Parathyroid adenoma (tissue), 2 donors: Measurements from ENCODE around the gene NWD2.
A peak's percentile ranks its signal among the peaks of the same experiment; 100 is the strongest.

Source experiments
- H2AFZ ChIP-seq: fragments of 300-600 bp; sonication (generic); one replicate; pipeline ENCODE4 v1.7.0; 2017; ENCODE audit warnings: antibody characterized with exemption, mild to moderate bottlenecking
- H3K27ac ChIP-seq: fragments of 300-600 bp; sonication (generic); one replicate; pipeline ENCODE4 v1.7.0; 2017
- H3K27me3 ChIP-seq: fragments of 300-600 bp; sonication (generic); one replicate; pipeline ENCODE4 v1.7.0; 2017; ENCODE audit warnings: low read length; ENCODE audit not compliant: control insufficient read depth, insufficient read depth
- H3K36me3 ChIP-seq: fragments of 300-600 bp; sonication (generic); one replicate; pipeline ENCODE4 v1.7.0; 2017; ENCODE audit warnings: low read length; ENCODE audit not compliant: control insufficient read depth, insufficient read depth
- H3K4me1 ChIP-seq: fragments of 300-600 bp; sonication (generic); one replicate; pipeline ENCODE4 v1.7.0; 2017; ENCODE audit warnings: control low read depth
- H3K4me2 ChIP-seq: fragments of 300-600 bp; sonication (generic); one replicate; pipeline ENCODE4 v1.7.0; 2017; ENCODE audit warnings: low read length
- H3K4me3 ChIP-seq: fragments of 300-600 bp; sonication (generic); one replicate; pipeline ENCODE4 v1.7.0; 2017; ENCODE audit warnings: low read depth, low read length
- H3K79me2 ChIP-seq: fragments of 300-600 bp; sonication (generic); one replicate; pipeline ENCODE4 v1.7.0; 2017; ENCODE audit warnings: control low read depth
- H3K9ac ChIP-seq: fragments of 300-600 bp; sonication (generic); one replicate; pipeline ENCODE4 v1.7.0; 2017; ENCODE audit warnings: mild to moderate bottlenecking
- H3K9me3 ChIP-seq: fragments of 300-600 bp; sonication (generic); one replicate; pipeline ENCODE4 v1.7.0; 2017; ENCODE audit warnings: low read length; ENCODE audit not compliant: control insufficient read depth
- TF ChIP-seq, protein P1 (sequence below): fragments of 300-600 bp; sonication (generic); IDR thresholded peaks from one replicate; pipeline ENCODE4 v1.7.0; 2017; ENCODE audit warnings: antibody characterized with exemption, mild to moderate bottlenecking
- donor health status: primary hyperparathyroidism.

Gene NWD2

GRCh38 chr4:37381040-37381668 is 136.6 kb downstream of the NWD2 start:
- TF ChIP-seq, protein P1, sequence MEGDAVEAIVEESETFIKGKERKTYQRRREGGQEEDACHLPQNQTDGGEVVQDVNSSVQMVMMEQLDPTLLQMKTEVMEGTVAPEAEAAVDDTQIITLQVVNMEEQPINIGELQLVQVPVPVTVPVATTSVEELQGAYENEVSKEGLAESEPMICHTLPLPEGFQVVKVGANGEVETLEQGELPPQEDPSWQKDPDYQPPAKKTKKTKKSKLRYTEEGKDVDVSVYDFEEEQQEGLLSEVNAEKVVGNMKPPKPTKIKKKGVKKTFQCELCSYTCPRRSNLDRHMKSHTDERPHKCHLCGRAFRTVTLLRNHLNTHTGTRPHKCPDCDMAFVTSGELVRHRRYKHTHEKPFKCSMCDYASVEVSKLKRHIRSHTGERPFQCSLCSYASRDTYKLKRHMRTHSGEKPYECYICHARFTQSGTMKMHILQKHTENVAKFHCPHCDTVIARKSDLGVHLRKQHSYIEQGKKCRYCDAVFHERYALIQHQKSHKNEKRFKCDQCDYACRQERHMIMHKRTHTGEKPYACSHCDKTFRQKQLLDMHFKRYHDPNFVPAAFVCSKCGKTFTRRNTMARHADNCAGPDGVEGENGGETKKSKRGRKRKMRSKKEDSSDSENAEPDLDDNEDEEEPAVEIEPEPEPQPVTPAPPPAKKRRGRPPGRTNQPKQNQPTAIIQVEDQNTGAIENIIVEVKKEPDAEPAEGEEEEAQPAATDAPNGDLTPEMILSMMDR: no peak
- Histone ChIP-seq H3K9ac (no peak overlapping the region), H3K4me2 (no peak overlapping the region), H3K4me1 (no peaks in the 10 kb centered on the region), H3K27ac (no peak overlapping the region), H3K36me3 (no peaks in the 10 kb centered on the region), H3K4me3 (no peak overlapping the region), H3K27me3 (no peaks in the 10 kb centered on the region), H2AFZ (no peak overlapping the region), H3K79me2 (no peaks in the 10 kb centered on the region), H3K9me3 (no peaks in the 10 kb centered on the region)

DNA sequence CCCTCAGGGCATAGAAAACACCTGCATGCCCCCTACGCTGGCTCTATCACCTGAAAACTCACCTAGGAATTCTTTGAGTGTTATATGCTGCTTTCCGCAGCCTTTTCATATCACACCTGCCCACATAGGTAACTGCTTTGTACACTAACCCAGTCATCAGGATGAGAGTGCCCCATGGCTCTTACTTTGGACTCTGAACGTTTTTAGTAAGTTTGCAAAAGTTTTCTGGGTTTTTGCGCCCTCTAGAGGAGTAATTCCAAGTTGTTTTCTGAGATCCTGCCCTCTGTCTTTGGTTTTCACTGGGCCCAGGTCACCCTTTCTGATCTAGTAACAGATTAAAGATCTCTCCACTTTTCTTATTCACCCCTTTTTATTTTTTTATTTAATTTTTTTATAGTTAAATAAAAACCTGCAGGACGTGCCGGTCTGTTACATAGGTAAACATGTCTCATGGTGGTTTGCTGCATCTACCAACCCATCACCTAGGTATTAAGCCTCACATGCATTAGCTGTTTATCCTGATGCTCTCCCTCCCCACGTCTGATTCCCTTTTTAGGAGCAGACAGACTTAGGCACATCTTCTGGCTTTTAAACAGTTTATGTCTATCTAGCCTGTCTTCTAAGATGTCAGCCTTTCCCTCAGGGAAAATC is 139.2 kb downstream of the NWD2 start:
- H3K36me3 ChIP-seq: no peaks in the 10 kb centered on the region
- no peak overlapping the region for H3K4me3 ChIP-seq
- no peak overlapping the region for H2AFZ ChIP-seq
- no peaks in the 10 kb centered on the region for H3K79me2 ChIP-seq
- no peak overlapping the region for H3K9ac ChIP-seq
- no peaks in the 10 kb centered on the region for H3K9me3 ChIP-seq
- TF ChIP-seq, protein P1: peak; percentile 11
- H3K27me3 ChIP-seq: no peaks in the 10 kb centered on the region
- H3K4me2 ChIP-seq: no peak overlapping the region
- no peaks in the 10 kb centered on the region for H3K4me1 ChIP-seq
- no peak overlapping the region for H3K27ac ChIP-seq

DNA sequence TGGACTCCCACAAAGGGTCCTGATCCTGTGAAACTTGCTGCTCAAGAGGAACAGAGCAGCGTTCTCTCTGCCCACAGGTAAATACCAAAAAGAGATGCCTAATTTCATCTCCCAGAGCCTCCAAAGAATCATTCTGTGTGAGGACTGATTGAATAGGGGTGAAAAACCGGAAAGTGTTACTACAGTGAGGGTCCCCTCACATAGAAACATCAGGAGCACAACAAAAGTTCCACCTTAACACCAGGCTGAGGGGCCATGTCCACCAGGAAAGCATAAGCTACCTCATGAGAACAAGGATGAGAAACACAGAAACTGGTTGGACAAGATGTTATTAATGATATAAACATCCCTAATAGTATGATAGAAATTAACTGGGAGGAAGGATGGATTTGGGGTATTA is 140.9 kb downstream of the NWD2 start:
- H3K4me3 ChIP-seq: no peak overlapping the region
- H3K4me1 ChIP-seq: no peaks in the 10 kb centered on the region
- no peak overlapping the region for H3K4me2 ChIP-seq
- TF ChIP-seq, protein P1: no peak
- no peak overlapping the region for H2AFZ ChIP-seq
- H3K79me2 ChIP-seq: no peaks in the 10 kb centered on the region
- no peaks in the 10 kb centered on the region for H3K9me3 ChIP-seq
- no peaks in the 10 kb centered on the region for H3K36me3 ChIP-seq
- no peak overlapping the region for H3K9ac ChIP-seq
- H3K27me3 ChIP-seq: no peaks in the 10 kb centered on the region
- no peak overlapping the region for H3K27ac ChIP-seq

DNA sequence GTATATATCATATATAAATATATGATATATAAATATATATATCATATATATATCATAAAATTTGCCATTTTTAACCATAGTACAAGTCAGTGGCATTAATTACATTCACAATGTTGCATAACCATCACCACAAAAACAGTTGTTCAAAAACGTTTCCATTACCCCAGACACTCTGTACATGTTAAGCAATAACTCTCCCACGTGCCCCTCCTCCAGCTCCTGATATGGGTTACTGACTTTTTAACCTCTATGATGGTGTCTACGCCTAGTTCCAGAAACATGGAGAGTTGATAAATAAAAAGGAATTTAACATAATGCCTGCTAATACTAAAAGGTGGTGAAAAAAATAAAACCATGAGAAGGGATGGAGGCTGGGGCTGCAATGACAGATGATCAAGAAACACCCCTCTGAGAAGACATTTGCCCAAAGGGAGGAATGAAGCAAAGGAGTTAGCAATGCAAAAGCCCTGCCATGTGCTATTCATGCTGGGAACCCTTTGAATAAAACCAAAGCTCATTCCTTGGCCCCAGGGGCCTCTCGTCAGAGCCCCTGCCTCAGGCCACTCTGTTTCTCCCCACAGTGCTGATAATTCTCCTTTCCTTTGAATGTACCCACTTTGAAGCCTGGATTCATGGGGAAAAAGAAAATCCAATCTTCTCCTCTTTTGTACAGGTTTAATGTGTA is 144.3 kb downstream of the NWD2 start:
- no peaks in the 10 kb centered on the region for H3K9me3 ChIP-seq

More for the DNA sequence above, 144.3 kb downstream of the NWD2 start:
- Histone ChIP-seq H3K4me3 (no peak overlapping the region), H2AFZ (no peak overlapping the region), H3K27me3 (no peaks in the 10 kb centered on the region), H3K36me3 (no peaks in the 10 kb centered on the region), H3K4me2 (no peak overlapping the region), H3K27ac (no peak overlapping the region), H3K4me1 (no peaks in the 10 kb centered on the region), H3K79me2 (no peaks in the 10 kb centered on the region), H3K9ac (no peak overlapping the region)
- TF ChIP-seq, protein P1: no peak
